GM12891 (cell line): ENCODE data around the gene ABHD16A.

Source experiments
- POLR2A ChIP-seq: IDR thresholded peaks from 2 replicates; pipeline ENCODE4 v1.6.1; 2011; ENCODE audit warnings: low read depth, low read length, control low read depth
- POLR2AphosphoS5 ChIP-seq: IDR thresholded peaks from 2 replicates; pipeline ENCODE4 v1.6.1; 2011; ENCODE audit warnings: low read depth, low read length, control low read depth
- POU2F2 ChIP-seq: IDR thresholded peaks from 2 replicates; pipeline ENCODE4 v1.6.1; 2011; ENCODE audit warnings: low read depth, mild to moderate bottlenecking, control low read depth, low read length, moderate library complexity
- SPI1 ChIP-seq: IDR thresholded peaks from 2 replicates; pipeline ENCODE4 v1.6.1; 2011; ENCODE audit warnings: low read depth, low read length, control low read depth
- TAF1 ChIP-seq: IDR thresholded peaks from 2 replicates; pipeline ENCODE4 v1.6.1; 2011; ENCODE audit warnings: low read depth, low read length, control low read depth

DNA sequence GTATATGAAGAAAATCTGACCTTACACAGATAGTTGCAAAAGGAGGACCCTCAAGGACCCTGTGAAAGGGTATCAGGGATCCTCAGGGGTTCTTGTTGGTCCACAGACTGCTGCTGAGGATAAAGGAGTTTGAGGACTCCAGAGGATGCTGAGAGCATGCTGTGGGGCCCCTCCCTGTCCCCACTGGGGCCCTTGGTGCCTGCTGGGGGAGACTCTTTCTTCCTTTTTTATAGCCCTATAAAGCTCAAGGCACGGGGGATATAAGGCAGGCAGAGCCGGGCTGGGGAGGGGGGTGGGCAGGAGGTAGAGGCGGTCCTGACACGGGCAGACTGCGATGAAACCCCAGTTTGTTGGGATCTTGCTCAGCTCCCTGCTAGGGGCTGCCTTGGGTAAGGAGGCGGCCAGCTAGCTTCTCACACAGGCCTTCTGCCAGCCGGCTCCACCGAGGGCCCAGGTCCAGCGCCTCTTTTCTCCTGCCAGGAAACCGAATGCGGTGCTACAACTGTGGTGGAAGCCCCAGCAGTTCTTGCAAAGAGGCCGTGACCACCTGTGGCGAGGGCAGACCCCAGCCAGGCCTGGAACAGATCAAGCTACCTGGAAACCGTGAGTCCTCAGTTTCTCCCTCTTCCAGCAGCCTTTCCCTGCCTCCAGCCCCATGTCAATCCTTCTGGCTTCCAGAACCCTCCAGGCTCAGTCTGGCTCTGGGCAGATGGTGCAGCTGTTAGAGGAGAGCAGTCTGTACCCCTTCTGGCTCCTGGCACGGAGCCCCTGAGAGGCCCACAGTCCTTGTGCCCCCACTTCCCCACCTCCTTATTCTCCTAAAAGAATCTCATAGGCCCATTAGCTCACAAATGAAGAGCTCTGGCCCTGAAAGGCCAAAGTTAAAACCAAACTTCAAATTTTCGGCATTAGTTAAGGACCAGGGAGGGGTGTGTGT is 12.2 kb upstream of the ABHD16A start, which contains the start of gene LY6G6D:
- TF ChIP-seq POLR2AphosphoS5 (no peak), POLR2A (no peak), TAF1 (no peak), POU2F2 (no peak), SPI1 (no peak)
